ENCODE measurements around the gene EXOC1.

DNA sequence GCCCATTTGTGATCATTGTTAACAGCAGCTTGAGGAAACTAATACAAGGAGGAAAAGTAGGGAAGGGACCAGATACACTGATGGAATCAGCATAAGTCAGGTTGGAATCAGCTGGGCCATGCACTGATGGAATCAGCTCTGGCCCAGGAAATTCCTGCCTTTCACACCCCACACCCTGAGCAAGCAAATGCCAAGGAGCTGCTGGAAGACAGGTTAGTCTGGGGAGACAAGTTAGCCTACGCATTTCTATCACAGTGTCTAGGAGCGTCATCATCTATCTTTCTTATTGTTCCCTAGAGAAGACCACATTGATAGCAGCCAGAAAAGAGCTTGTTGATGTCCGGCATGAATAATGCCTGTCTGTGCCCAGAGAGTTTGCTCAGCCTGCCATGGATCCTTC, 79.1 kb downstream of the EXOC1 start:
- TF ChIP-seq, protein P1, sequence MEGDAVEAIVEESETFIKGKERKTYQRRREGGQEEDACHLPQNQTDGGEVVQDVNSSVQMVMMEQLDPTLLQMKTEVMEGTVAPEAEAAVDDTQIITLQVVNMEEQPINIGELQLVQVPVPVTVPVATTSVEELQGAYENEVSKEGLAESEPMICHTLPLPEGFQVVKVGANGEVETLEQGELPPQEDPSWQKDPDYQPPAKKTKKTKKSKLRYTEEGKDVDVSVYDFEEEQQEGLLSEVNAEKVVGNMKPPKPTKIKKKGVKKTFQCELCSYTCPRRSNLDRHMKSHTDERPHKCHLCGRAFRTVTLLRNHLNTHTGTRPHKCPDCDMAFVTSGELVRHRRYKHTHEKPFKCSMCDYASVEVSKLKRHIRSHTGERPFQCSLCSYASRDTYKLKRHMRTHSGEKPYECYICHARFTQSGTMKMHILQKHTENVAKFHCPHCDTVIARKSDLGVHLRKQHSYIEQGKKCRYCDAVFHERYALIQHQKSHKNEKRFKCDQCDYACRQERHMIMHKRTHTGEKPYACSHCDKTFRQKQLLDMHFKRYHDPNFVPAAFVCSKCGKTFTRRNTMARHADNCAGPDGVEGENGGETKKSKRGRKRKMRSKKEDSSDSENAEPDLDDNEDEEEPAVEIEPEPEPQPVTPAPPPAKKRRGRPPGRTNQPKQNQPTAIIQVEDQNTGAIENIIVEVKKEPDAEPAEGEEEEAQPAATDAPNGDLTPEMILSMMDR (IDR thresholded peaks at IDR 0.05; ENCODE audit: insufficient read depth, low read length, poor library complexity, severe bottlenecking): no peak
- TF ChIP-seq EZH2phosphoT487 (conservative IDR thresholded peaks at IDR 0.05; ENCODE audit: low read length): no peak

All from SU-DHL-6 (cell line).